Suprapubic skin (tissue), 4 donors: ENCODE results near the gene ZNF837. TPM values are rescaled to one million over a fixed set of nuclear protein-coding genes. Genes with fewer than 3 reads are reported as not detected.

Experiments
- DNase-seq, 2 donors: peaks; one replicate each; pipeline ENCODE4 v3.0.0-alpha.2; 2019; ENCODE audit warnings: low spot score in 2 of 2
- H3K27ac ChIP-seq: fragments of 200-600 bp; sonication (generic); one replicate; pipeline ENCODE4 v1.5.1; 2019
- H3K27me3 ChIP-seq: fragments of 200-600 bp; sonication (generic); one replicate; pipeline ENCODE4 v1.5.1; 2019
- H3K36me3 ChIP-seq: fragments of 200-600 bp; sonication (generic); one replicate; pipeline ENCODE4 v1.5.1; 2019
- H3K4me1 ChIP-seq: fragments of 200-600 bp; sonication (generic); one replicate; pipeline ENCODE4 v1.5.1; 2019
- H3K4me3 ChIP-seq: fragments of 200-600 bp; sonication (generic); one replicate; pipeline ENCODE4 v1.5.1; 2019; ENCODE audit warnings: mild to moderate bottlenecking
- H3K9me3 ChIP-seq: fragments of 200-600 bp; sonication (generic); one replicate; pipeline ENCODE4 v1.5.1; 2019
- EP300 ChIP-seq: sonication (generic); formaldehyde crosslinking; IDR thresholded peaks from one replicate; pipeline ENCODE4 v1.6.1; 2017; ENCODE audit warnings: antibody characterized with exemption
- POLR2A ChIP-seq, 2 donors: fragments of 450-650 bp; IDR thresholded peaks; one replicate each; pipeline ENCODE4 v1.6.1; 2017; ENCODE audit warnings: antibody characterized with exemption in 2 of 2, mild to moderate bottlenecking in 2 of 2, moderate library complexity in 2 of 2
- POLR2AphosphoS5 ChIP-seq, 3 donors: sonication (generic); formaldehyde crosslinking; IDR thresholded peaks; one replicate each; pipeline ENCODE4 v1.6.1; 2017; ENCODE audit warnings: antibody characterized with exemption in 3 of 3
- WGBS: methylation state at CpG from one replicate; pipeline ENCODE4 v1.1.5; 2018; 5-methylcytosine and 5-hydroxymethylcytosine counted together
- total RNA-seq, 4 donors: library from RNA; depleted of rRNA; stranded (reverse); fragments of >200 nt; gene quantifications; one replicate each; pipeline ENCODE4 v1.1.0, GENCODE V29; 2016
- TF ChIP-seq, protein P1 (sequence below), 2 donors: fragments of 200-600 bp in 1 of 2; fragments of 450-650 bp in 1 of 2; sonication (generic) in 1 of 2; IDR thresholded peaks; one replicate each; pipeline ENCODE4 v1.5.1; 2016 to 2019; ENCODE audit warnings: antibody characterized with exemption in 2 of 2, mild to moderate bottlenecking in 1 of 2, moderate library complexity in 1 of 2

The ZNF837 gene
- total RNA-seq, 4 donors from 2014 or later = 2.6 to 6.2 (median 4.3) TPM

DNA sequence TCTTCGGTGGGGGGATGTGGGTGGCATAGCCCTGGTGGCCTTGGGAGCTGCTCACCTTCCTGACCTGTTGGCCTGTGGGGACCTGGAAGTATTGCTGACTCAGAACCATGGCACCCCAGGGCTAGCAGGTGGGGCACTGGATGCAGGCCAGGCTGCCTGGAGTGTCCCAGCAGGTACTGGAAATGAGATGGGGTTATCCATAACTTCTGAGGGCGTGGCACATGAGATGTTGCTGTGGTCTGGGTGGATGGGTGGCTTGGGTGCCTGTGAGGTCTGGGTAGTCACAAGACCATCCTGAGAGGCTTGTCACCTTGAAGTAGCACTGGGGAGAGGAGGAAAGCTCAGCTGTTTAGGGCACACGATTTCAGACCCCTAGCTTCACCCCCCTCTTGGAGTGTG is 14.0 kb upstream of the ZNF837 start:
- peaks cover 34% of the 10 kb centered on the region for H3K4me1 ChIP-seq
- no peak overlapping the region for H3K4me3 ChIP-seq
- H3K27me3 ChIP-seq = peaks cover 18% of the 10 kb centered on the region
- peak; percentile 48 to 72 for DNase-seq
- 60% methylated on average over 2 of the region's 3 CpGs for WGBS
- H3K36me3 ChIP-seq = peaks cover 41% of the 10 kb centered on the region
- H3K9me3 ChIP-seq = no peaks in the 10 kb centered on the region
- TF ChIP-seq POLR2A (IDR thresholded peaks at IDR 0.05) (no peak), POLR2AphosphoS5 (IDR thresholded peaks at IDR 0.05) (no peak)
- peak overlapping the region; percentile 73 for H3K27ac ChIP-seq

DNA sequence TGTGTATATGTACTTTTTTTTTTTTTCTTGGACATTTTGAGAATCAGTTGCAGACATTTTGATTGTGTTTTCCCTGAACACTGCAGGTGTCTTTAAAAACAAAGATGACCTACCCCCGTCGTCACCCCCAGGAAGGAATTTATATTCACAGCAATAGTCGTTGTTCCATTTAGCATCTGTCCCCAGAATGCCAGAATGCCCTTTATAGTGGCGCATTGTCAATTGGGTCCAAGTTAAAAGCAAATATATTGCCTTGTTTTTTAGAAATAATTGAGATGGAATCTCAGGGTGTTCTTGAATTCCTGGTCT is 12.8 kb upstream of the ZNF837 start:
- peaks cover 46% of the 10 kb centered on the region for H3K36me3 ChIP-seq
- WGBS = 84% methylated on average over 4 of the region's 4 CpGs

DNA sequence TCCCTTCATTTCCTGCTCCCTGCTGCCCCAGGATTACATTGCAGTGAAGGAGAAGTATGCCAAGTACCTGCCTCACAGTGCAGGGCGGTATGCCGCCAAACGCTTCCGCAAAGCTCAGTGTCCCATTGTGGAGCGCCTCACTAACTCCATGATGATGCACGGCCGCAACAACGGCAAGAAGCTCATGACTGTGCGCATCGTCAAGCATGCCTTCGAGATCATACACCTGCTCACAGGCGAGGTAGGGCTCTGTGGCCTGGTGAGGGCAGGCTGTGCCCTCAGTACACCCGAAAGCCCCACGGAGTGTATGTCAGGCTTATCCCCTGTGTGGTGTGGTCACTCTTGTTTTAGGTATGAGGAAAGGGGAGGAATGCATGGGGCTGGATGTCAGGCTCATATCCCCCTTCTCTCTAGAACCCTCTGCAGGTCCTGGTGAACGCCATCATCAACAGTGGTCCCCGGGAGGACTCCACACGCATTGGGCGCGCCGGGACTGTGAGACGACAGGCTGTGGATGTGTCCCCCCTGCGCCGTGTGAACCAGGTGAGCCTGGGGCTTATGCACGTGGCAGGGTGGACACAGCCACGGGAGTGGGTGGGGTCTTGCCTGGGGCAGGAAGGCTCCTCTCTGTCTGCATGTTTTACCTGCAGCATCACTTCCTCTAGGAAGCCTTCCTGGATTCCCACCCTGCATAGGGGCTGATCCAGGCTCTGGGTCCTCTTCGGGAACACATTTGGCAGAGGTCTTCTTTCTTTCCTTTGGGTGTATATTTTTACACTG is 12.3 kb upstream of the ZNF837 start:
- Histone ChIP-seq H3K9me3 (no peaks in the 10 kb centered on the region), H3K36me3 (peaks cover 46% of the 10 kb centered on the region), H3K4me3 (no peak overlapping the region), H3K27me3 (peaks cover 18% of the 10 kb centered on the region), H3K4me1 (peaks cover 39% of the 10 kb centered on the region), H3K27ac (no peak overlapping the region)
- TF ChIP-seq, protein P1, sequence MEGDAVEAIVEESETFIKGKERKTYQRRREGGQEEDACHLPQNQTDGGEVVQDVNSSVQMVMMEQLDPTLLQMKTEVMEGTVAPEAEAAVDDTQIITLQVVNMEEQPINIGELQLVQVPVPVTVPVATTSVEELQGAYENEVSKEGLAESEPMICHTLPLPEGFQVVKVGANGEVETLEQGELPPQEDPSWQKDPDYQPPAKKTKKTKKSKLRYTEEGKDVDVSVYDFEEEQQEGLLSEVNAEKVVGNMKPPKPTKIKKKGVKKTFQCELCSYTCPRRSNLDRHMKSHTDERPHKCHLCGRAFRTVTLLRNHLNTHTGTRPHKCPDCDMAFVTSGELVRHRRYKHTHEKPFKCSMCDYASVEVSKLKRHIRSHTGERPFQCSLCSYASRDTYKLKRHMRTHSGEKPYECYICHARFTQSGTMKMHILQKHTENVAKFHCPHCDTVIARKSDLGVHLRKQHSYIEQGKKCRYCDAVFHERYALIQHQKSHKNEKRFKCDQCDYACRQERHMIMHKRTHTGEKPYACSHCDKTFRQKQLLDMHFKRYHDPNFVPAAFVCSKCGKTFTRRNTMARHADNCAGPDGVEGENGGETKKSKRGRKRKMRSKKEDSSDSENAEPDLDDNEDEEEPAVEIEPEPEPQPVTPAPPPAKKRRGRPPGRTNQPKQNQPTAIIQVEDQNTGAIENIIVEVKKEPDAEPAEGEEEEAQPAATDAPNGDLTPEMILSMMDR (IDR thresholded peaks at IDR 0.05) = no peak
- TF ChIP-seq POLR2AphosphoS5 (IDR thresholded peaks at IDR 0.05) (no peak), POLR2A (IDR thresholded peaks at IDR 0.05) (no peak), EP300 (no peak)
- WGBS = 89% methylated on average over 10 of the region's 26 CpGs
- DNase-seq = peak in 1 of 2 donors; percentile 68

More for the DNA sequence above, 12.8 kb upstream of the ZNF837 start:
- peaks cover 36% of the 10 kb centered on the region for H3K4me1 ChIP-seq
- no peak for DNase-seq
- H3K27me3 ChIP-seq = peaks cover 18% of the 10 kb centered on the region
- no peak overlapping the region for H3K4me3 ChIP-seq
- H3K27ac ChIP-seq = no peak overlapping the region
- no peaks in the 10 kb centered on the region for H3K9me3 ChIP-seq
- TF ChIP-seq POLR2AphosphoS5 (IDR thresholded peaks at IDR 0.05) (no peak), EP300 (no peak), POLR2A (IDR thresholded peaks at IDR 0.05) (no peak)

DNA sequence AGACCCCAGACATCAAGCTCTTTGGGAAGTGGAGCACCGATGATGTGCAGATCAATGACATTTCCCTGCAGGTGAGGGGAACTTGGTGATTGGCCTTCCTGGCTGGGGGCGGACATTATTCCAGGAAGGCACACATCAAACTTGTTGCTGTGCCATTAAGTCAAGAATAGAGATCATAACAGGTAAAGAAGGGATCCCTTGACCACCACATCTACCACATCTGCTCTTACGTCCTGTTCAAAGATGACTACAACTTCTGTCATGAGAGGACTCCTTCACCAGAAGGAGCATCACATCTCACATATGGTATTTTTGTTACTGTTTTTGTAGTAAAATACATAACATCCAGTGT is 7.3 kb upstream of the ZNF837 start:
- TF ChIP-seq EP300 = no peak
- TF ChIP-seq POLR2AphosphoS5 (IDR thresholded peaks at IDR 0.05) = no peak
- TF ChIP-seq POLR2A (IDR thresholded peaks at IDR 0.05) = no peak
- TF ChIP-seq, protein P1 (IDR thresholded peaks at IDR 0.05) = no peak
- H3K4me1 ChIP-seq = peaks cover 32% of the 10 kb centered on the region
- peak overlapping the region; percentile 66 for H3K4me3 ChIP-seq
- H3K27ac ChIP-seq = no peak overlapping the region
- no peaks in the 10 kb centered on the region for H3K9me3 ChIP-seq
- 85% methylated on average over 3 of the region's 3 CpGs for WGBS
- peaks cover 28% of the 10 kb centered on the region for H3K36me3 ChIP-seq
- no peaks in the 10 kb centered on the region for H3K27me3 ChIP-seq
- DNase-seq = no peak

DNA sequence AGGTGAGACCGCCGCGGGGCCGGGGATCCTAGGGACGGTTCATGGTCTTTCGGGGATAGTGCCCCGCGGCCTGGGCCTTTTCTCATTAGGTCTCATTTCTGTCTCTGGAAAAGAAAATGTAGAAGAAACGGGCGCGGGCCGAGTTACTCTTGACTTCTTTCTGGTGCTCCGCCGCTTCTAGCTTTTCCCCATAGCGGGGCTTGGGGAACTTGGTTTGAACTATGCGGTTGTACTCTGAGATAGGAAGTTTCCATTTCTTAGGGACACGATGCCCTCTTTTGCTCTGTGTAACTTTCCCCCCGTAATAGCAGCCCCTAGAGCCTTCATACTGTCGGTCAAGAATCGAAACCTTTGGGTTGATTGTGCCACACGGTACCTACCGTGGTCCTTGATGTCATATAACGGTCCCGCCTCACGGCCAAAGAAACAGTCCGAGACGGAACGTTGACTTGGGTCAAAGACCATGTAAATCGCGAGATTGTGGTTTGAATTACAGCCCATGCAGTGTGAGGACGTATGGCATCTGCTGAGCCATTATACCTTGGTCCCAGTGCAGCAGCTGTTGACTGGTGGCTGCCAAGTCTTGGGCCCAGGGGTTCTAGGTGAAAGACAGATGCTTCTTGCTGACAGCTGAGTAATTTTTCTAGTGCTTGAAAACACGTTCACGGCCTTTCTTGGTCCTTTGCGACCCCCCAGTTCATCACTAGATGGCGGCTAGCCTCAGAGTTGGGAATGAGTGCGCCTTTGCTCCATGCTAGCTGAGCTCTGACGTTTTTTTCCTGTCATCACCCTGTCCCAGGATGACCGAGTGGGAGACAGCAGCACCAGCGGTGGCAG is 6.7 kb upstream of the ZNF837 start:
- 7% methylated on average over 28 of the region's 39 CpGs for WGBS
- Histone ChIP-seq H3K36me3 (peaks cover 22% of the 10 kb centered on the region), H3K4me3 (peak overlapping the region; percentile 66), H3K27me3 (no peaks in the 10 kb centered on the region), H3K4me1 (peaks cover 32% of the 10 kb centered on the region), H3K9me3 (no peaks in the 10 kb centered on the region), H3K27ac (peak overlapping the region; percentile 98)
- TF ChIP-seq, protein P1 (IDR thresholded peaks at IDR 0.05) = no peak
- TF ChIP-seq POLR2AphosphoS5 (IDR thresholded peaks at IDR 0.05) (no peak), POLR2A (IDR thresholded peaks at IDR 0.05) (no peak)
- DNase-seq = no peak
